Left lung (tissue), 10 donors: Measurements from ENCODE around the gene TET2. TPM values are rescaled to one million over a fixed set of nuclear protein-coding genes. Genes with fewer than 3 reads are reported as not detected.

ENCODE experiments used
- ATAC-seq: fragments of 200-7000 bp; cut with Tn5 transposase; one replicate; pipeline ENCODE4 v1.9.1; 2020; ENCODE audit warnings: moderate library complexity
- DNase-seq, 4 donors: peaks; one replicate each; pipeline ENCODE4 v3.0.0-alpha.2; 2013 to 2020
- H3K27ac ChIP-seq, 2 donors: fragments of 200-600 bp; sonication (generic) in 1 of 2; one replicate each; pipeline versions ENCODE4 v1.5.0 to v1.8.0; 2020 to 2021
- H3K27me3 ChIP-seq, 2 donors: fragments of 200-600 bp; sonication (generic) in 1 of 2; one replicate each; pipeline versions ENCODE4 v1.5.0 to v1.8.0; 2020 to 2021
- H3K36me3 ChIP-seq, 2 donors: fragments of 200-600 bp; sonication (generic) in 1 of 2; one replicate each; pipeline versions ENCODE4 v1.5.0 to v1.8.0; 2020 to 2021
- H3K4me1 ChIP-seq, 2 donors: fragments of 200-600 bp; one replicate each; pipeline ENCODE4 v1.8.0; 2021
- H3K4me3 ChIP-seq, 2 donors: fragments of 200-600 bp; sonication (generic) in 1 of 2; one replicate each; pipeline versions ENCODE4 v1.5.0 to v1.8.0; 2020 to 2021; ENCODE audit warnings: mild to moderate bottlenecking in 1 of 2
- H3K9me3 ChIP-seq, 2 donors: fragments of 200-600 bp; sonication (generic) in 1 of 2; one replicate each; pipeline versions ENCODE4 v1.5.0 to v1.8.0; 2020 to 2021
- intact Hi-C, 2 donors: fragments of 100-400 bp; cut with DNase I; formaldehyde crosslinking; loops; one replicate each; pipeline versions ENCODE4 v1.11.2 to v1.14.2; 2022
- polyA plus RNA-seq, 6 donors: library from polyadenylated mRNA; unstranded; fragments of 120-200 nt; gene quantifications; one replicate each; pipeline ENCODE4 v1.2.1, GENCODE V29; 2013; ENCODE audit not compliant: insufficient read length in 6 of 6
- total RNA-seq, 2 donors: library from RNA; stranded (reverse); fragmentation: NEBNext Ultra II Directional; extraction: Animal tissue kit (Norgen Biotek cat#: 25700); gene quantifications; one replicate each; pipeline ENCODE4 v1.2.1, GENCODE V29; 2021
- TF ChIP-seq, protein P1 (sequence below), 2 donors: fragments of 200-600 bp; sonication (generic) in 1 of 2; IDR thresholded peaks; one replicate each; pipeline versions ENCODE4 v1.5.0 to v1.8.0; 2021; ENCODE audit warnings: antibody characterized with exemption in 2 of 2
- donor health status: DM: no; HTN: yes; CAD: no.
- donor health status: DM: no; HTN: no; CAD: no.

Gene TET2
- total and polyA plus RNA-seq, 8 donors, result 19.1 to 48.4 (median 41.5) TPM

DNA sequence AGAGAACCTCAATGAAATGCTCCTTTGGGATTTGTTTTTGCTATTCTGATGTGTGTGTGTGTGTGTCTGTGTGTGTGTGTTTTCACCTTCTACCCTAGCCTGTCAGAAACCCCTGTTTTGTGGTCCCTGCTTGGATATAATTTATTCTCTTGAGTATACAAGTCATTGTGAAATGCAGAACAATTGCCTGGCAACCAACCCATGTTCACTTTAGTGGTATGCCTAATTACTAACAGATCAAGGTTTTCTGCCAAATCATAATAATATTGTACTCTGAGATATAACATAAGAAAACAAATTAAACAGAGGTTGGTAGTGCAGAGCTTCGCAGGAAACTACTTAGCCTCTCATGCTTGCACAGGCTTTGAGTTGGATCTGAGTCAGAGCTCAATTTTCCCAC is 7.0 kb upstream of the TET2 start:
- H3K27ac ChIP-seq, result no peak overlapping the region
- DNase-seq (no peak), ATAC-seq (no peak)
- no peaks in the 10 kb centered on the region for H3K27me3 ChIP-seq
- H3K4me1 ChIP-seq, result peaks cover 0 to 50% of the 10 kb centered on the region in 2 donors
- H3K9me3 ChIP-seq, result no peaks in the 10 kb centered on the region
- intact Hi-C loops, result loop anchor here in 1 of 2 donors (5.0 kb wide), 1 partner anchor 328 kb away; no protein-coding TSS in a partner anchor
- TF ChIP-seq, protein P1, sequence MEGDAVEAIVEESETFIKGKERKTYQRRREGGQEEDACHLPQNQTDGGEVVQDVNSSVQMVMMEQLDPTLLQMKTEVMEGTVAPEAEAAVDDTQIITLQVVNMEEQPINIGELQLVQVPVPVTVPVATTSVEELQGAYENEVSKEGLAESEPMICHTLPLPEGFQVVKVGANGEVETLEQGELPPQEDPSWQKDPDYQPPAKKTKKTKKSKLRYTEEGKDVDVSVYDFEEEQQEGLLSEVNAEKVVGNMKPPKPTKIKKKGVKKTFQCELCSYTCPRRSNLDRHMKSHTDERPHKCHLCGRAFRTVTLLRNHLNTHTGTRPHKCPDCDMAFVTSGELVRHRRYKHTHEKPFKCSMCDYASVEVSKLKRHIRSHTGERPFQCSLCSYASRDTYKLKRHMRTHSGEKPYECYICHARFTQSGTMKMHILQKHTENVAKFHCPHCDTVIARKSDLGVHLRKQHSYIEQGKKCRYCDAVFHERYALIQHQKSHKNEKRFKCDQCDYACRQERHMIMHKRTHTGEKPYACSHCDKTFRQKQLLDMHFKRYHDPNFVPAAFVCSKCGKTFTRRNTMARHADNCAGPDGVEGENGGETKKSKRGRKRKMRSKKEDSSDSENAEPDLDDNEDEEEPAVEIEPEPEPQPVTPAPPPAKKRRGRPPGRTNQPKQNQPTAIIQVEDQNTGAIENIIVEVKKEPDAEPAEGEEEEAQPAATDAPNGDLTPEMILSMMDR (IDR thresholded peaks at IDR 0.05), result no peak
- no peak overlapping the region for H3K4me3 ChIP-seq
- H3K36me3 ChIP-seq, result no peaks in the 10 kb centered on the region

DNA sequence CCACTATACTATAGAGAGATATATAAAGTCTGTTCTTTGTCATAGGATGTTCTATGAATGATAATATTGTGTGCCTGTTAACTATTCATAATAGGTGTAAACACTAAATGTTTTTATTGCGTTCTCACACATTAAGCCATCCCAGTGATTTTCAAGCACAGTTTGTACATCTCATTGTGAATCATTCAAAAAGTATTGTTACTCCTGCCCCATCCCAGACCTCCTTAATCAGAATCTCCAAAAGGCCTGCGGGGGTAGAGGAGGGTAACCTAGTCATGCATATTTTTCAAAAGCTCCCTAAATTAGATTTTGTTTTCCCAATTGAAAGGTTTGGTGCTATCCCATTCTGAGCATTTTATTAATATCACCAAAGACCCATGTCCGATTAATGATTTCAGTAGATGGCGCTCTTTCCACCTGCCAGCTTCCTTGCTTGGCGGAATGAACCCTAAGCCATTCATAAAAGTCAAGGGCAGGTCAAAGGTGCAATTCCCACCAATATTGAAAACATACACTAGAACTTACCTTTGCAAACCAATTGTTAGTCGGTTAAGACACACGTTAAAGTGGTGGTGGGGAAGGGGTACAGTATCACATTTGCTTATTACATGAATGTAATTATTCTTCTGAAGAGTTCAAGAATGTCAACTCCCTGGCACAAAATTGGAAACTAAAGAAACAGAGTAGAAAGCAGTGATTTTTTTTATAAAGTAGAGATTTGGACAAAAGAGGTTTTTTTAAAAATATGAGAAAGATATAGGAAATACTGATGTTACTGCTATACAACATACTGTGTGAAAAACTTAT is 5.8 kb upstream of the TET2 start:
- Histone ChIP-seq H3K9me3 (no peaks in the 10 kb centered on the region), H3K4me3 (no peak overlapping the region), H3K36me3 (no peaks in the 10 kb centered on the region), H3K27me3 (no peaks in the 10 kb centered on the region), H3K27ac (no peak overlapping the region), H3K4me1 (peaks cover 0 to 54% of the 10 kb centered on the region in 2 donors)
- DNase-seq, result no peak
- intact Hi-C loops, result loop anchor here in 1 of 2 donors (5.0 kb wide), 1 partner anchor 326 kb away; no protein-coding TSS in a partner anchor
- TF ChIP-seq, protein P1 (IDR thresholded peaks at IDR 0.05), result peak in 1 of 2 donors; percentile 47
- peak; percentile 52 for ATAC-seq

DNA sequence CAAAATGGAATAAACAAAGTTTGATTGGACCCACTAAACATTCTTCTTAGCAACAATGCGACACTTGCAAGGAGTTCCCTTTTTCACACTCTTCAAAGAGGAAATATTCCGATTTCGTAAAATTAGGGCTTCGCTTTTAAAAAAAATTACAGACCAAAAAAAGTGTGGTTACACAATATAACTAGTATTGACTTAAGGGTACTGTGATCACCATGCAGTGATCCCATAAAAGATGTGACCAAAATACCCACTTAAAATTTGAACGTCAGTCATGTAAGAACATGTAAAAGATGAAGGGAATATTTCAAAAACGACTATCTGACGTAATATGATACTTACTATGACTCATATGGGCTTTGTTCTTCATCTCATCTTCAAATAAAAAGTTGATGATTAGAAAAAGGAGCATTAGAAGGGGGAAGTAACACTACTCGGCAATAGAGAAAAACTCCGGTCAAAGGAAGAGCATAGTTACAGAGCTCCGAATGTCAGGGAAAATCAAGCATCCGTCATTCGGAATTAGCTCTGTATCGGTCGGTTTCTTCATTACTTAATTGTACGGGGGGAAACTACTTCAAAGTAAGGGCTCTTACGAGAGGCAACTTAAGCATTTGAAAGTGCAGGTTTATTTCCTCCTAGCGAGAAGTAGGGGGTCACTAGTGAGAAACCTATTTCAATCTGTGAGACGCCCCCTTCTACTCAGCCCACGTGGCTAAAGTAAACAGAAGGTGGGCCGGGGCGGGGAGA is 1.3 kb upstream of the TET2 start:
- no peaks in the 10 kb centered on the region for H3K36me3 ChIP-seq
- H3K4me1 ChIP-seq, result peaks cover 0 to 61% of the 10 kb centered on the region in 2 donors
- peak overlapping the region; percentile 89 to 99 for H3K27ac ChIP-seq
- DNase-seq, result peak in 2 of 4 donors; percentile 35 to 37
- intact Hi-C loops, result no loop called here
- TF ChIP-seq, protein P1 (IDR thresholded peaks at IDR 0.05), result no peak
- peak overlapping the region; percentile 59 to 84 for H3K4me3 ChIP-seq
- no peaks in the 10 kb centered on the region for H3K9me3 ChIP-seq
- no peaks in the 10 kb centered on the region for H3K27me3 ChIP-seq
- ATAC-seq, result peak; percentile 3

DNA sequence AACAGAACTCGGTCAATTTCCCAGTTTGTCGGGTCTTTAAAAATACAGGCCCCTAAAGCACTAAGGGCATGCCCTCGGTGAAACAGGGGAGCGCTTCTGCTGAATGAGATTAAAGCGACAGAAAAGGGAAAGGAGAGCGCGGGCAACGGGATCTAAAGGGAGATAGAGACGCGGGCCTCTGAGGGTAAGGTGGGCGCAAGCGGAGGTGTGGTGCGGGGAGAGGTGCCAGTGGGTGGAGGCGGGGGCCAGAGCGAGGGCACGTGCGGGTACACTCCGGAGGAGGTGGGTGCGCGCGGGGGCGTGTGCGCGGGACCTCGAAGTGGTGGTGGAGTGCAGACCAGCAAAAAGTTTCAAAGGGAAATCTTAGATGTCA is 787 bp upstream of the TET2 start:
- intact Hi-C loops, result no loop called here
- peak overlapping the region; percentile 89 to 99 for H3K27ac ChIP-seq
- DNase-seq, result peak in 3 of 4 donors; percentile 40 to 64 (median 47)

More for the DNA sequence above, 787 bp upstream of the TET2 start:
- TF ChIP-seq, protein P1 (IDR thresholded peaks at IDR 0.05), result no peak
- Histone ChIP-seq H3K27me3 (no peaks in the 10 kb centered on the region), H3K4me3 (peak overlapping the region; percentile 59 to 84), H3K4me1 (peaks cover 0 to 63% of the 10 kb centered on the region in 2 donors), H3K9me3 (no peaks in the 10 kb centered on the region), H3K36me3 (no peaks in the 10 kb centered on the region)
- peak; percentile 25 for ATAC-seq
